PFSK-1 (cell line): ENCODE data around the gene GPR107.

ENCODE experiments used
- POLR2AphosphoS5 ChIP-seq: IDR thresholded peaks from 2 replicates; pipeline ENCODE4 v1.6.1; 2012; ENCODE audit warnings: low read depth, mild to moderate bottlenecking, control low read depth, low read length, moderate library complexity
- REST ChIP-seq, 2 experiments: IDR thresholded peaks; 2 replicates each; pipeline versions ENCODE4 v1.6.1 to v1.8.0; 2011 to 2012; ENCODE audit warnings: low read depth in 2 of 2, low read length in 2 of 2, control low read depth in 1 of 2, inconsistent platforms in 1 of 2, mild to moderate bottlenecking in 1 of 2, moderate library complexity in 1 of 2; ENCODE audit not compliant: insufficient read depth in 1 of 2
- SIN3A ChIP-seq: IDR thresholded peaks from 2 replicates; pipeline ENCODE4 v1.6.1; 2012; ENCODE audit warnings: mild to moderate bottlenecking, low read length, moderate library complexity, borderline replicate concordance; ENCODE audit not compliant: insufficient read depth
- TAF1 ChIP-seq: IDR thresholded peaks from 2 replicates; pipeline ENCODE4 v1.6.1; 2012; ENCODE audit warnings: low read length, control low read depth, borderline replicate concordance; ENCODE audit not compliant: insufficient read depth

GRCh38 chr9:130172858-130173665, 119.4 kb downstream of the GPR107 start:
- no peak for TF ChIP-seq POLR2AphosphoS5
- no peak for TF ChIP-seq REST (IDR thresholded peaks at IDR 0.05; ENCODE audit: insufficient read depth in 1 of 2, low read depth in 2 of 2, low read length in 2 of 2)
- no peak for TF ChIP-seq TAF1
- TF ChIP-seq SIN3A: no peak
